RWPE1 (cell line): ENCODE data around the gene DCPS.

Experiments used
- CTCF ChIA-PET: fragments of 350-600 bp; sonication (Branson Sonifier 250); formaldehyde crosslinking; extraction: SDS; loops from one replicate; lab custom pipeline; 2021; lab: Yijun Ruan, JAX
- POLR2A ChIA-PET: fragments of 400-600 bp; formaldehyde crosslinking; extraction: SDS; loops from one replicate; lab custom pipeline; 2020; ENCODE audit warnings: antibody characterized with exemption; ENCODE audit not compliant: low non-redundant PET; lab: Yijun Ruan, JAX
- DNase-seq: peaks from one replicate; pipeline ENCODE4 v3.0.0; 2012; ENCODE audit warnings: low spot score
- H3K27ac ChIP-seq: fragments of 450-650 bp; 2 replicates; pipeline ENCODE4 v1.5.1; 2017
- CTCF ChIP-seq: fragments of 450-650 bp; conservative IDR thresholded peaks from 2 replicates; pipeline ENCODE4 v1.5.1; 2017; ENCODE audit warnings: low read depth, mild to moderate bottlenecking

The DCPS gene

GRCh38 chr11:126337474-126338241 is 33.8 kb downstream of the DCPS start:
- CTCF ChIA-PET: interaction anchor here (0.7 to 1.2 kb wide), 2 partner anchors 16 to 30 kb away, joined by 3 to 6 read pairs; no protein-coding TSS in a partner anchor
- POLR2A ChIA-PET: no interaction called here
- no peak for TF ChIP-seq CTCF

GRCh38 chr11:126338346-126339055 is 34.6 kb downstream of the DCPS start:
- CTCF ChIA-PET: interaction anchor here (0.7 to 1.2 kb wide), 2 partner anchors 15 to 31 kb away, joined by 3 to 6 read pairs; no protein-coding TSS in a partner anchor
- TF ChIP-seq CTCF: no peak
- POLR2A ChIA-PET: no interaction called here

More at GRCh38 chr11:126337474-126338241, 33.8 kb downstream of the DCPS start:
- peak overlapping the region; percentile 45; the same call in 1 of the 2 replicates for H3K27ac ChIP-seq
- DNase-seq: no peak

GRCh38 chr11:126339073-126339862 is 35.4 kb downstream of the DCPS start:
- POLR2A ChIA-PET: no interaction called here
- no peak for TF ChIP-seq CTCF
- DNase-seq: no peak
- peak overlapping the region; percentile 45 for H3K27ac ChIP-seq
- CTCF ChIA-PET: interaction anchor here (1.1 kb wide), 1 partner anchor 20 kb away, joined by 4 read pairs; no protein-coding TSS in a partner anchor

More at GRCh38 chr11:126338346-126339055, 34.6 kb downstream of the DCPS start:
- H3K27ac ChIP-seq: peak overlapping the region; percentile 45
- DNase-seq: no peak

GRCh38 chr11:126339863-126340434 is 36.1 kb downstream of the DCPS start:
- ChIA-PET POLR2A (no interaction called here), CTCF (interaction anchor here (0.6 to 1.1 kb wide), 3 partner anchors 11 to 21 kb away, joined by 3 to 4 read pairs (median 3); no protein-coding TSS in a partner anchor)
- H3K27ac ChIP-seq: peak overlapping the region; percentile 45
- TF ChIP-seq CTCF: no peak
- no peak for DNase-seq

- CTCF ChIA-PET: no interaction called here
- peak overlapping the region; percentile 76 for H3K27ac ChIP-seq
- no peak for DNase-seq
- POLR2A ChIA-PET: interaction anchor here (0.5 to 0.6 kb wide), 2 partner anchors 127 to 462 kb away, joined by 3 to 4 read pairs; no protein-coding TSS in a partner anchor
- no peak for TF ChIP-seq CTCF
Measured at GRCh38 chr11:126340960-126341606, 37.2 kb downstream of the DCPS start.
